ENCODE results near the gene KIF21B. TPM values are rescaled to one million over a fixed set of nuclear protein-coding genes. Genes with fewer than 3 reads are reported as not detected.
A peak's percentile ranks its signal among the peaks of the same experiment; 100 is the strongest.

The KIF21B gene
- total and polyA plus RNA-seq, 2 donors = 7.3 to 8.2 TPM

DNA sequence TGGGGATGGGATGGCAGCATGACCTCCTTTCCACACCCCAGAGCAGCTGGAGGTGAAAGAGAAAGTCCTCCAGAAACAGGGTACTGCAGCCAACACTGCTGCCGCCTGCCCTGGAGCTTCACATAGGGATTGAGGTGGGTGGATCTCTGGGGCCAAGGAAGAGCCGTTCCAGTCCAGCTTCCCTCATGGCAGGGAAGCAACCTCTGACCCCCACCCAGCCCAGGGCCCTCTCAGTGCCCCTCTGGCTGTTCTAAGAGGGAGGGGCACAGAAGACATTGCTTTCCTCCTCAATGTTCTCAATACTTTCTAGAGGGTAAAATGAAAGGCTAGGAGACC is 5.7 kb downstream of the KIF21B start:
- Histone ChIP-seq H3K36me3 (ENCODE audit: control insufficient read depth in 2 of 2, insufficient read depth in 2 of 2, low read length in 1 of 2) (no peaks in the 10 kb centered on the region), H3K27me3 (ENCODE audit: control insufficient read depth in 2 of 2, insufficient read depth in 1 of 2, low read length in 1 of 2) (no peaks in the 10 kb centered on the region), H3K4me1 (ENCODE audit: control insufficient read depth in 2 of 2, insufficient read depth in 2 of 2, low read length in 2 of 2) (peaks cover 48 to 81% of the 10 kb centered on the region in 2 donors), H3K9me3 (ENCODE audit: control insufficient read depth in 2 of 2, insufficient read depth in 1 of 2, low read length in 1 of 2) (peaks cover 0 to 5% of the 10 kb centered on the region in 2 donors), H3K27ac (ENCODE audit: low read depth in 1 of 2, low read length in 1 of 2) (peak overlapping the region in 1 of 2 donors; percentile 57), H3K4me3 (ENCODE audit: low read length in 2 of 2) (no peak overlapping the region)
- peak in 1 of 9 donors; percentile 20 for DNase-seq (ENCODE audit: low read depth in 6 of 9, low spot score in 9 of 9)
- 96% methylated on average over 2 of the region's 2 CpGs for WGBS

DNA sequence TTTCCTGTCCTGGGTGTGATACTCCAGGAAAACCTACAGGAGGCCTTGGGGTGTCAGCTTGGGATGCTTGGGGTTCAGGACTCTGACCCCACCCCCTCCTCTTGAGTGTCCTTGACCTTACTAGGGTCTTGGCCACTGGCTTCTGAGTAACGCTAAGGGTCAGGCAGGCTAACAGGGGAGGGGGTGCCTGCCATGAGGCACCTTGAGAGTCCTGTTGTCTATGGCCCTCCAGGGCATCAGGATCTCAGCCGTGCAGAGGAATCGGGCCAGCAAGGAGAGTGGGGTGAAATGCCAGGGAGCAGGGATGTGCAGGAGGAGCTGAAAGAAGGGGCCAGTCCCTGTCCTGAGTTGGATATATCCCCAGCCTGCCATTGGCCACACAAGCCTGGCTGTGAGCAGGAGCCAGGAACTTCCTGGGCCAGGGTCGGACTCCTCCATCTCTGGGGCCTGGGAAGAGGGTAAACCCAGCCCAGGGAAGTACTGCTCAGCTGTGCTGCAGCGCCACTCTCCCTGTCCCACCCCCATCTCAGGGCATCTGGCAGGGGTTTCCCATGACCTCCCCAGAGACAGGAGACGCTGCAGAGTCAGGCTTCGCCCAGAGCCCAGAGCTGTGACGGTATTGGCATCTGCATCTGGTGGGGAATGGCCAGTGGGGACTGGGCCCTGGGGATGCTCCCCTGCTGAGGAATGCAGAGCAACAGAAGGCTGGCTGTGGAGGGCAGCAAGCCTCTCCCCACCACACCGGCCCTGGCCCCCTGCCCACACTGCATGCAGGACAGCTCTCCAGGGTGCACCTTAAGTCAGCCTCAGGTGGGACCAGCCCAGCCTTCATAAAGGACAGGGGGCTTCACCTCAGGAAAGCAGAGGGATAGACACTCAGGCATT is 6.3 kb downstream of the KIF21B start:
- no peaks in the 10 kb centered on the region for H3K27me3 ChIP-seq (ENCODE audit: control insufficient read depth in 2 of 2, insufficient read depth in 1 of 2, low read length in 1 of 2)
- peaks cover 0 to 5% of the 10 kb centered on the region in 2 donors for H3K9me3 ChIP-seq (ENCODE audit: control insufficient read depth in 2 of 2, insufficient read depth in 1 of 2, low read length in 1 of 2)
- peak overlapping the region in 1 of 2 donors; percentile 57 for H3K27ac ChIP-seq (ENCODE audit: low read depth in 1 of 2, low read length in 1 of 2)
- no peak overlapping the region for H3K4me3 ChIP-seq (ENCODE audit: low read length in 2 of 2)
- H3K36me3 ChIP-seq (ENCODE audit: control insufficient read depth in 2 of 2, insufficient read depth in 2 of 2, low read length in 1 of 2) = no peaks in the 10 kb centered on the region
- peaks cover 47 to 75% of the 10 kb centered on the region in 2 donors for H3K4me1 ChIP-seq (ENCODE audit: control insufficient read depth in 2 of 2, insufficient read depth in 2 of 2, low read length in 2 of 2)
- peak in 1 of 9 donors; percentile 18 for DNase-seq (ENCODE audit: low read depth in 6 of 9, low spot score in 9 of 9)
- 92% methylated on average over 9 of the region's 9 CpGs for WGBS

DNA sequence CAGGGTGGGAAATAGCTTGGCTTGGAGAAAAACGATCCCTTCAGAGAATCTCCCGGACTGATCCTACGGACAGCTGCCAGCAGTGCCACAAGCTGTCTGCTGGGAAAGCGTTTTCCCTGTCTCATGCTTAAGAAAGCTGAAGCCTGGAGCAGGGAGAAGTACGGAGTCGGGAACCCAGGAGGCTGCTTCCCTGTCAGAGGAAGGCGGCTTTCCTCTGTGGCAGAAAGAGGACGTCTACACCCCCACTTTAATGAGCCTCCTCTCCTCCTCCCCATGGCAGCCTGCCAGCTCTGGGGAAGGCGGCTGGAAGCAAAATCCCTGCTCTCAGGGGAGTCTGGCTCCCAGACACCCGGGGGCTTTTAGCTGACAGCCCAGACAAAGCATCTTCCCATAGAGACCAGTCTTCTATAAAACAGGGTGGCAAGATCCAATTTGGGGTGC is 7.3 kb downstream of the KIF21B start:
- WGBS = 75% methylated on average over 10 of the region's 10 CpGs
- no peak for DNase-seq (ENCODE audit: low read depth in 6 of 9, low spot score in 9 of 9)
- Histone ChIP-seq H3K9me3 (ENCODE audit: control insufficient read depth in 2 of 2, insufficient read depth in 1 of 2, low read length in 1 of 2) (peaks cover 0 to 5% of the 10 kb centered on the region in 2 donors), H3K36me3 (ENCODE audit: control insufficient read depth in 2 of 2, insufficient read depth in 2 of 2, low read length in 1 of 2) (no peaks in the 10 kb centered on the region), H3K4me1 (ENCODE audit: control insufficient read depth in 2 of 2, insufficient read depth in 2 of 2, low read length in 2 of 2) (peaks cover 38 to 65% of the 10 kb centered on the region in 2 donors), H3K4me3 (ENCODE audit: low read length in 2 of 2) (no peak overlapping the region), H3K27ac (ENCODE audit: low read depth in 1 of 2, low read length in 1 of 2) (peak overlapping the region in 1 of 2 donors; percentile 41), H3K27me3 (ENCODE audit: control insufficient read depth in 2 of 2, insufficient read depth in 1 of 2, low read length in 1 of 2) (no peaks in the 10 kb centered on the region)

DNA sequence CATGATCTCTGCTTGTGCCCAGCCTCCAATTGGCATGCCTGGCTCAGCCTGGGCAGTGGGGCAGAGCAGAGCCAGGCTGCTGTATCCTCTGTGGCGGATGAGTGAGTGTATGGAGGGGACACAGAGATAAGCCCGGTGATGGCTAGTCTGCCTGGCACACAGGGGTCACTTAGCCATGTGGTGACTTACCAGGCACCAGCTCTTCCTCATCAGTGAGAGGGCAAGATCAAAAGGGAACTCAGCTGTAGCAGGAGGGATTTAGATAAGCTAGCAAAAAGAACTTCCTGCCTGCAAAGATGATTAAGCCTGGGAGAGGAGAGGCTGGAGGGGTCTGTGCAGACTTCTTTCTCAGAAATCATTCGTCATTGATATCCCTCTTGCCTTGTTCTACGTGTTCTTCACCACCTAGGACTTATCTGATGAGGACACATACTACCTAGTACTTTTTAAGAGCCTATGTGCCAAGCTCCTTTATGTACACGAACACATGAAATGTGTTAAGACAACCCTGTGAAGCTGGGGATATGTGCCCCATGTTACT is 7.9 kb downstream of the KIF21B start:
- peaks cover 33 to 59% of the 10 kb centered on the region in 2 donors for H3K4me1 ChIP-seq (ENCODE audit: control insufficient read depth in 2 of 2, insufficient read depth in 2 of 2, low read length in 2 of 2)
- H3K27ac ChIP-seq (ENCODE audit: low read depth in 1 of 2, low read length in 1 of 2) = peak overlapping the region in 1 of 2 donors; percentile 41
- no peaks in the 10 kb centered on the region for H3K27me3 ChIP-seq (ENCODE audit: control insufficient read depth in 2 of 2, insufficient read depth in 1 of 2, low read length in 1 of 2)
- peaks cover 0 to 5% of the 10 kb centered on the region in 2 donors for H3K9me3 ChIP-seq (ENCODE audit: control insufficient read depth in 2 of 2, insufficient read depth in 1 of 2, low read length in 1 of 2)
- no peaks in the 10 kb centered on the region for H3K36me3 ChIP-seq (ENCODE audit: control insufficient read depth in 2 of 2, insufficient read depth in 2 of 2, low read length in 1 of 2)
- peak in 1 of 9 donors; percentile 27 for DNase-seq (ENCODE audit: low read depth in 6 of 9, low spot score in 9 of 9)
- no peak overlapping the region for H3K4me3 ChIP-seq (ENCODE audit: low read length in 2 of 2)
- WGBS = 78% methylated on average over 5 of the region's 5 CpGs

DNA sequence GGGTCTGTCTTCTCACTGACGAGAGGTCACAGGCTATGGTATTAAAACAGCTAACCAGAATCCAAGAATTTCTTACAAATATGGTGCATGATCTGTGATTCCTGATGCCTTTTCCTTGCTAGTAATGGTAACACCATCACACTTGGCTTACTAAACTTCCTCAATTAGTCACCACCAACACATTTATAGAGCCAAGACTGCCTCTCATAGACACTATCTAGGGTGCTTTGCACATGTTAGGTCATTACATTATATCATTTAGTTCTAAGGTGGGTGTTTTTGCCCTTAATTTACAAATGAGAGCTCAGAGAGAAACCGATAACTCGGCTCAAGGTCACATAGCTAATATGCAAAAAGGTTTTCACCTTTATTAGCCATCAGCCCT is 8.7 kb downstream of the KIF21B start:
- 96% methylated on average over 3 of the region's 3 CpGs for WGBS
- DNase-seq (ENCODE audit: low read depth in 6 of 9, low spot score in 9 of 9) = no peak
- Histone ChIP-seq H3K27ac (ENCODE audit: low read depth in 1 of 2, low read length in 1 of 2) (no peak overlapping the region), H3K4me3 (ENCODE audit: low read length in 2 of 2) (no peak overlapping the region), H3K4me1 (ENCODE audit: control insufficient read depth in 2 of 2, insufficient read depth in 2 of 2, low read length in 2 of 2) (peaks cover 26 to 51% of the 10 kb centered on the region in 2 donors), H3K9me3 (ENCODE audit: control insufficient read depth in 2 of 2, insufficient read depth in 1 of 2, low read length in 1 of 2) (no peaks in the 10 kb centered on the region), H3K36me3 (ENCODE audit: control insufficient read depth in 2 of 2, insufficient read depth in 2 of 2, low read length in 1 of 2) (no peaks in the 10 kb centered on the region), H3K27me3 (ENCODE audit: control insufficient read depth in 2 of 2, insufficient read depth in 1 of 2, low read length in 1 of 2) (no peaks in the 10 kb centered on the region)

DNA sequence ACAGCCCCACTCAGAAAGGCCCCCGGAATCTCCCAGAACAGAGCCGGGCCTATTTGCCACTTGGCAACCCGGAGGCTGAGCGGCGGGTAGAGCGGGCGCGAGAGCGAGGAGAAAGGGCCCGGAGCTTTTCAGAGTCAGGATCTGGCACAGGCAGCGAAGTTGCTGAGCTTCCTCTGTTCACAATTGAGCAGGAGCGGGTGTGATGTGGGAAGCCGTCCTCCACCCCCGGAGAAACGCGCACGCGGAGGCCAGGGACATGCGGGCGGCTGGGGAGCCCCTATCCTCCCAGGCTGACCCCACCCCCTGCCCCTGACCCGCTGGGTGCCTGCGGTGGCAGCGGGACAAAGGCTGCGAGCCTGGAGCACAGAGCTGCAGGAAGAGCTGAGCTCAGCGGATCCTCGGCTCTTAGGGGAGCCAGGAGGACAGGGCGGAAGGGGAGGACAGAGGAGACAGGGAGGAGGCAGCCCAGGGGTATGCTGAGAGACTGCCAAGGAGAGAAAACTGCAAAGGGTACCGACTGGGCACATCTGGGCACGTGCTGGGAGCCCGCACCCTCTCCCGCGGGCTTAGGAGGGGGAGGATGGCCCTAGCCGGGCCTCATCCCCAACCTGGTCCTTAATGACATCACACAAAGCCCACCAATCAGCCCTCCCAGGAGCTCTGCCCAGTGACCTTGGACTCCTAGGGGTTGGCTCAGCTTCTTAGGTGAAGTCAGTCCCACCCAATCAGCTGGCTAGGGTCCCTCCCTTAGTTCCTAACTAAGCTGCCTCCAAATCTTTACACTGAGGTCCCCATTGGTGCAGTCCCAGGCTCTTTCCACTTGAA is 9.3 kb downstream of the KIF21B start:
- H3K27me3 ChIP-seq (ENCODE audit: control insufficient read depth in 2 of 2, insufficient read depth in 1 of 2, low read length in 1 of 2) = no peaks in the 10 kb centered on the region
- H3K27ac ChIP-seq (ENCODE audit: low read depth in 1 of 2, low read length in 1 of 2) = no peak overlapping the region
- WGBS = 95% methylated on average over 33 of the region's 33 CpGs
- peaks cover under 1 to 2% of the 10 kb centered on the region in 2 donors for H3K36me3 ChIP-seq (ENCODE audit: control insufficient read depth in 2 of 2, insufficient read depth in 2 of 2, low read length in 1 of 2)
- peaks cover 20 to 45% of the 10 kb centered on the region in 2 donors for H3K4me1 ChIP-seq (ENCODE audit: control insufficient read depth in 2 of 2, insufficient read depth in 2 of 2, low read length in 2 of 2)
- DNase-seq (ENCODE audit: low read depth in 6 of 9, low spot score in 9 of 9) = no peak
- no peak overlapping the region for H3K4me3 ChIP-seq (ENCODE audit: low read length in 2 of 2)
- no peaks in the 10 kb centered on the region for H3K9me3 ChIP-seq (ENCODE audit: control insufficient read depth in 2 of 2, insufficient read depth in 1 of 2, low read length in 1 of 2)

DNA sequence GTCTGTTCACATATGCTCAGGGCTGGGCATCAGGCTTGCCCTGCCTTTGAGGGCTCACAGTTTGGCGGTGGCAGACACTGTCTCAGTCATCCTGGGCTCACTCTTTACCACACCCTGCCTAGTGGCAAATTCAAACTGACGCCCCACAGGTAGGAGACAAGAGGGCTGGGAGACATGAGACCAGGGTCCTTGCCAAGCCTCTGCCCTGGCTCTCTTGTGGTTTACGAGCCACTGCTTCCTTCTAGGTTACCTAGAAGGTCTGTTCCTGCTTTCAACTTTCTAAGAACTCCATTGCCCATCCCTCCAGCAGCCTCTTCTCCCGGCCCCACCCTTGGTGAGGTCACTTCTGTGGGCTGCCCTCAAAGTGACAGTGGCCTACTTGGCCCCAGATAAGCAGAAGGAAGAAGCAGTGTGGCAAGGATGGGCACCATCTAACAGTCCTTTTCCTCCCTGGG is 10.5 kb downstream of the KIF21B start:
- peaks cover 12 to 33% of the 10 kb centered on the region in 2 donors for H3K4me1 ChIP-seq (ENCODE audit: control insufficient read depth in 2 of 2, insufficient read depth in 2 of 2, low read length in 2 of 2)

DNA sequence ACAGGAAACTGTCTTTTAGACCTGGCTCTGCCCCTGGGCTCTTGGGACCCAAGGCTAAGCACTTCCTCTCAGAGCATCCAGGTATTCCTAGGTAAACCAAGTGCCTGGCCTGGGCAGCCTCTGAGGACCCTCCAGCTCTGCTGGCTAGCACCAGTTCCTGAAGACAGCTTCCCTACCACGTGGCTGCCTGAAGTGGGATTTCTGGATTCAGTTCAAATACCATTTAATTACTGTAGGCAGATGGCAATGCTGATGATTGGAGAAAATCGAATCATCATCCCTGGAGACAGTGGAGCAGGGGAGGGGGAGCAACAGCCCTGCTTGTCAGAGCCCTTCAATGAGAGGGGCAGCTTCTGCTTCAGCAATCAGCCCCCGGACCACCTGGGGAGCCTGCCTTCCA is 11.9 kb downstream of the KIF21B start:
- Histone ChIP-seq H3K27ac (ENCODE audit: low read depth in 1 of 2, low read length in 1 of 2) (no peak overlapping the region), H3K4me1 (ENCODE audit: control insufficient read depth in 2 of 2, insufficient read depth in 2 of 2, low read length in 2 of 2) (peaks cover 4 to 19% of the 10 kb centered on the region in 2 donors), H3K36me3 (ENCODE audit: control insufficient read depth in 2 of 2, insufficient read depth in 2 of 2, low read length in 1 of 2) (peaks cover 5 to 8% of the 10 kb centered on the region in 2 donors), H3K9me3 (ENCODE audit: control insufficient read depth in 2 of 2, insufficient read depth in 1 of 2, low read length in 1 of 2) (no peaks in the 10 kb centered on the region), H3K4me3 (ENCODE audit: low read length in 2 of 2) (no peak overlapping the region), H3K27me3 (ENCODE audit: control insufficient read depth in 2 of 2, insufficient read depth in 1 of 2, low read length in 1 of 2) (no peaks in the 10 kb centered on the region)
- 97% methylated on average over 3 of the region's 3 CpGs for WGBS
- no peak for DNase-seq (ENCODE audit: low read depth in 6 of 9, low spot score in 9 of 9)

More for the DNA sequence above, 10.5 kb downstream of the KIF21B start:
- Histone ChIP-seq H3K4me3 (ENCODE audit: low read length in 2 of 2) (no peak overlapping the region), H3K9me3 (ENCODE audit: control insufficient read depth in 2 of 2, insufficient read depth in 1 of 2, low read length in 1 of 2) (no peaks in the 10 kb centered on the region), H3K27ac (ENCODE audit: low read depth in 1 of 2, low read length in 1 of 2) (no peak overlapping the region), H3K27me3 (ENCODE audit: control insufficient read depth in 2 of 2, insufficient read depth in 1 of 2, low read length in 1 of 2) (no peaks in the 10 kb centered on the region), H3K36me3 (ENCODE audit: control insufficient read depth in 2 of 2, insufficient read depth in 2 of 2, low read length in 1 of 2) (peaks cover 5 to 8% of the 10 kb centered on the region in 2 donors)
- 66% methylated on average over 4 of the region's 4 CpGs for WGBS
- no peak for DNase-seq (ENCODE audit: low read depth in 6 of 9, low spot score in 9 of 9)
